ENCODE measurements around the gene SBDS.
"Not testable (repeated sequence)": the region's sequence is repeated elsewhere in the genome, so short reads cannot be mapped to it uniquely, and the experiment has no call there.

The SBDS gene

GRCh38 chr7:67033251-67033650 is 37.9 kb upstream of the SBDS start:
- Histone ChIP-seq H3K79me2 (ENCODE audit: control insufficient read depth, low read length) (no peaks in the 10 kb centered on the region), H3K36me3 (ENCODE audit: control insufficient read depth, low read length) (peaks cover 20% of the 10 kb centered on the region), H3K4me2 (ENCODE audit: low read length) (no peak overlapping the region), H3K9me2 (replicated peaks; ENCODE audit: control insufficient read depth, low read length) (no peaks in the 10 kb centered on the region), H4K20me1 (ENCODE audit: control insufficient read depth, insufficient read depth, low read depth, low read length) (no peaks in the 10 kb centered on the region), H3K4me3 (ENCODE audit: low read length) (no peak overlapping the region), H3K27me3 (ENCODE audit: control insufficient read depth, low read length) (no peaks in the 10 kb centered on the region), H3K9me3 (ENCODE audit: control insufficient read depth, insufficient read depth, low read length) (no peaks in the 10 kb centered on the region), H3K27ac (ENCODE audit: low read depth, low read length) (no peak overlapping the region), H3F3A (ENCODE audit: control insufficient read depth, insufficient read depth) (no peaks in the 10 kb centered on the region), H3K4me1 (ENCODE audit: control insufficient read depth, low read length) (no peaks in the 10 kb centered on the region)
- TF ChIP-seq, protein P1, sequence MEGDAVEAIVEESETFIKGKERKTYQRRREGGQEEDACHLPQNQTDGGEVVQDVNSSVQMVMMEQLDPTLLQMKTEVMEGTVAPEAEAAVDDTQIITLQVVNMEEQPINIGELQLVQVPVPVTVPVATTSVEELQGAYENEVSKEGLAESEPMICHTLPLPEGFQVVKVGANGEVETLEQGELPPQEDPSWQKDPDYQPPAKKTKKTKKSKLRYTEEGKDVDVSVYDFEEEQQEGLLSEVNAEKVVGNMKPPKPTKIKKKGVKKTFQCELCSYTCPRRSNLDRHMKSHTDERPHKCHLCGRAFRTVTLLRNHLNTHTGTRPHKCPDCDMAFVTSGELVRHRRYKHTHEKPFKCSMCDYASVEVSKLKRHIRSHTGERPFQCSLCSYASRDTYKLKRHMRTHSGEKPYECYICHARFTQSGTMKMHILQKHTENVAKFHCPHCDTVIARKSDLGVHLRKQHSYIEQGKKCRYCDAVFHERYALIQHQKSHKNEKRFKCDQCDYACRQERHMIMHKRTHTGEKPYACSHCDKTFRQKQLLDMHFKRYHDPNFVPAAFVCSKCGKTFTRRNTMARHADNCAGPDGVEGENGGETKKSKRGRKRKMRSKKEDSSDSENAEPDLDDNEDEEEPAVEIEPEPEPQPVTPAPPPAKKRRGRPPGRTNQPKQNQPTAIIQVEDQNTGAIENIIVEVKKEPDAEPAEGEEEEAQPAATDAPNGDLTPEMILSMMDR (IDR thresholded peaks at IDR 0.05; ENCODE audit: low read depth, low read length, poor library complexity, severe bottlenecking) = no peak
- no peak for TF ChIP-seq EZH2phosphoT487 (IDR thresholded peaks at IDR 0.05; ENCODE audit: borderline replicate concordance, low read length)

- not testable (repeated sequence) for H3K9me2 ChIP-seq (replicated peaks; ENCODE audit: control insufficient read depth, low read length); H3K4me2 ChIP-seq (ENCODE audit: low read length); H3K27me3 ChIP-seq (ENCODE audit: control insufficient read depth, low read length); H3K4me1 ChIP-seq (ENCODE audit: control insufficient read depth, low read length); H4K20me1 ChIP-seq (ENCODE audit: control insufficient read depth, insufficient read depth, low read depth, low read length); H3K9me3 ChIP-seq (ENCODE audit: control insufficient read depth, insufficient read depth, low read length); H3K4me3 ChIP-seq (ENCODE audit: low read length); H3K27ac ChIP-seq (ENCODE audit: low read depth, low read length); H3F3A ChIP-seq (ENCODE audit: control insufficient read depth, insufficient read depth); H3K79me2 ChIP-seq (ENCODE audit: control insufficient read depth, low read length)
- peaks cover 22% of the 10 kb centered on the region for H3K36me3 ChIP-seq (ENCODE audit: control insufficient read depth, low read length)
These were observed 36.3 kb upstream of the SBDS start for GRCh38 chr7:67031685-67032084.

- H3K4me2 ChIP-seq (ENCODE audit: low read length); H3K9me3 ChIP-seq (ENCODE audit: control insufficient read depth, insufficient read depth, low read length); H3K4me1 ChIP-seq (ENCODE audit: control insufficient read depth, low read length); H3K79me2 ChIP-seq (ENCODE audit: control insufficient read depth, low read length); H4K20me1 ChIP-seq (ENCODE audit: control insufficient read depth, insufficient read depth, low read depth, low read length); H3K27me3 ChIP-seq (ENCODE audit: control insufficient read depth, low read length); H3F3A ChIP-seq (ENCODE audit: control insufficient read depth, insufficient read depth); H3K9me2 ChIP-seq (replicated peaks; ENCODE audit: control insufficient read depth, low read length); H3K4me3 ChIP-seq (ENCODE audit: low read length); H3K27ac ChIP-seq (ENCODE audit: low read depth, low read length): not testable (repeated sequence)
- H3K36me3 ChIP-seq (ENCODE audit: control insufficient read depth, low read length) = peaks cover 33% of the 10 kb centered on the region
These were observed 30.1 kb upstream of the SBDS start for GRCh38 chr7:67025459-67025858.

GRCh38 chr7:67022511-67022910 is 27.1 kb upstream of the SBDS start:
- H3K4me2 ChIP-seq (ENCODE audit: low read length) = no peak overlapping the region
- H3K79me2 ChIP-seq (ENCODE audit: control insufficient read depth, low read length) = no peaks in the 10 kb centered on the region
- no peaks in the 10 kb centered on the region for H3K9me3 ChIP-seq (ENCODE audit: control insufficient read depth, insufficient read depth, low read length)
- no peaks in the 10 kb centered on the region for H3K9me2 ChIP-seq (replicated peaks; ENCODE audit: control insufficient read depth, low read length)
- H3K27me3 ChIP-seq (ENCODE audit: control insufficient read depth, low read length) = no peaks in the 10 kb centered on the region
- no peaks in the 10 kb centered on the region for H3F3A ChIP-seq (ENCODE audit: control insufficient read depth, insufficient read depth)
- H3K36me3 ChIP-seq (ENCODE audit: control insufficient read depth, low read length) = peaks cover 45% of the 10 kb centered on the region
- no peaks in the 10 kb centered on the region for H4K20me1 ChIP-seq (ENCODE audit: control insufficient read depth, insufficient read depth, low read depth, low read length)
- no peak overlapping the region for H3K27ac ChIP-seq (ENCODE audit: low read depth, low read length)
- H3K4me3 ChIP-seq (ENCODE audit: low read length) = no peak overlapping the region
- no peaks in the 10 kb centered on the region for H3K4me1 ChIP-seq (ENCODE audit: control insufficient read depth, low read length)
- TF ChIP-seq, protein P1 (IDR thresholded peaks at IDR 0.05; ENCODE audit: low read depth, low read length, poor library complexity, severe bottlenecking) = no peak
- no peak for TF ChIP-seq EZH2phosphoT487 (IDR thresholded peaks at IDR 0.05; ENCODE audit: borderline replicate concordance, low read length)
